Measurements from ENCODE around the gene HBS1L.

HBS1L gene

GRCh38 chr6:134918418-134918961 lies 136.1 kb downstream of the HBS1L start:
- DNase-seq = no peak

GRCh38 chr6:134911547-134911946 lies 143.1 kb downstream of the HBS1L start:
- no peak for DNase-seq

GRCh38 chr6:134910593-134910935 lies 144.1 kb downstream of the HBS1L start:
- no peak for DNase-seq

Measured in anterior cingulate cortex (tissue), 58 donors.